HCT116 (cell line): ENCODE measurements around the gene OTOGL. TPM values are rescaled to one million over a fixed set of nuclear protein-coding genes. Genes with fewer than 3 reads are reported as not detected.
A peak's percentile ranks its signal among the peaks of the same experiment; 100 is the strongest.
"Not testable (repeated sequence)": the region's sequence is repeated elsewhere in the genome, so short reads cannot be mapped to it uniquely, and the experiment has no call there.

Experiments used
- ATAC-seq: fragments of 200-7000 bp; cut with Tn5 transposase; 2 replicates; pipeline ENCODE4 v1.9.1; 2020; ENCODE audit warnings: mild to moderate bottlenecking, moderate library complexity
- BruUV-seq: library from RNA; stranded (reverse); fragments of 400-500 nt; replicated peaks from 2 replicates; lab custom pipeline; 2021; lab: Mats Ljungman, UMichigan
- CTCF ChIA-PET: fragments of 300-600 bp; sonication (Branson Sonifier 250); formaldehyde crosslinking; loops from one replicate; lab custom pipeline; 2021; ENCODE audit warnings: antibody characterized with exemption; lab: Charles Lee
- POLR2A ChIA-PET: fragments of 300-600, 350-600 bp; sonication (Branson Sonifier 250); formaldehyde crosslinking; loops from one replicate; lab custom pipeline; 2021; ENCODE audit warnings: antibody characterized with exemption; lab: Charles Lee
- RAD21 ChIA-PET, 2 experiments: fragments of 300-600 bp; sonication (Branson Sonifier 250); formaldehyde crosslinking; loops; one replicate each; lab custom pipeline; 2023; ENCODE audit warnings: low total read pairs in 2 of 2; ENCODE audit not compliant: uncharacterized antibody in 2 of 2, unreplicated experiment in 2 of 2, low non-redundant PET in 1 of 2; lab: Charles Lee
- DNase-seq: peaks from one replicate; pipeline ENCODE4 v3.0.0-alpha.2; 2010; ENCODE audit warnings: low read depth, low spot score
- H2AFZ ChIP-seq: fragments of 200-600 bp; shearing (Covaris generic), sonication (generic); 2 replicates; pipeline ENCODE4 v1.6.1; 2017; ENCODE audit warnings: low read depth, mixed run types, mixed read lengths, antibody characterized with exemption, low read length; ENCODE audit not compliant: poor library complexity, severe bottlenecking
- H3K27ac ChIP-seq: 2 replicates; pipeline ENCODE4 v1.5.1; 2012; ENCODE audit warnings: low read depth, low read length
- H3K27me3 ChIP-seq: fragments of 200-600 bp; sonication (generic); 2 replicates; pipeline ENCODE4 v1.6.1; 2016; ENCODE audit warnings: mixed run types, low read length, mixed read lengths; ENCODE audit not compliant: insufficient read depth
- H3K36me3 ChIP-seq, 2 experiments: fragments of 200-500 bp in 1 of 2; fragments of 200-600 bp in 1 of 2; sonication (Bioruptor generic) in 1 of 2; sonication (generic) in 1 of 2; 2 replicates each; pipeline versions ENCODE4 v1.5.1 to v1.6.1; 2014 to 2016; ENCODE audit warnings: low read length in 2 of 2, inconsistent platforms in 1 of 2, mixed read lengths in 1 of 2, mixed run types in 1 of 2; ENCODE audit not compliant: insufficient read depth in 2 of 2, control insufficient read depth in 1 of 2
- H3K4me1 ChIP-seq, 2 experiments: fragments of 200-600 bp in 1 of 2; sonication (generic) in 1 of 2; 2 replicates each; pipeline versions ENCODE4 v1.5.1 to v1.6.1; 2012 to 2017; ENCODE audit warnings: low read length in 2 of 2, inconsistent platforms in 1 of 2, mild to moderate bottlenecking in 1 of 2, mixed read lengths in 1 of 2, mixed run types in 1 of 2, moderate library complexity in 1 of 2; ENCODE audit not compliant: insufficient read depth in 2 of 2, control insufficient read depth in 1 of 2
- H3K4me2 ChIP-seq: fragments of 200-600 bp; sonication (generic); 2 replicates; pipeline ENCODE4 v1.6.1; 2017; ENCODE audit warnings: mixed run types, low read length, mixed read lengths
- H3K4me3 ChIP-seq, 2 experiments: fragments of 200-600 bp in 1 of 2; sonication (generic) in 1 of 2; replicated peaks in 1 of 2; 2 replicates each; pipeline ENCODE4 v1.5.1; 2011 to 2016; ENCODE audit warnings: low read length in 2 of 2, control low read depth in 1 of 2, low read depth in 1 of 2, mild to moderate bottlenecking in 1 of 2, mixed read lengths in 1 of 2, mixed run types in 1 of 2
- H3K79me2 ChIP-seq: fragments of 200-600 bp; sonication (generic); 2 replicates; pipeline ENCODE4 v1.6.1; 2017; ENCODE audit warnings: mild to moderate bottlenecking, mixed run types, low read length, moderate library complexity, mixed read lengths; ENCODE audit not compliant: insufficient read depth
- H3K9ac ChIP-seq: fragments of 200-600 bp; sonication (generic); 2 replicates; pipeline ENCODE4 v1.6.1; 2016; ENCODE audit warnings: low read length, mixed read lengths
- H3K9me2 ChIP-seq: fragments of 200-600 bp; sonication (generic), shearing (Covaris generic); 2 replicates; pipeline ENCODE4 v1.6.1; 2017; ENCODE audit warnings: mixed run types, mild to moderate bottlenecking, moderate library complexity; ENCODE audit not compliant: insufficient read depth
- H3K9me3 ChIP-seq, 2 experiments: fragments of 200-500 bp in 1 of 2; fragments of 200-600 bp in 1 of 2; sonication (Bioruptor generic) in 1 of 2; sonication (generic) in 1 of 2; 2 replicates each; pipeline ENCODE4 v1.6.1; 2014 to 2017; ENCODE audit warnings: low read length in 2 of 2, mixed read lengths in 2 of 2, inconsistent platforms in 1 of 2, low read depth in 1 of 2, mild to moderate bottlenecking in 1 of 2, mixed run types in 1 of 2, moderate library complexity in 1 of 2; ENCODE audit not compliant: control insufficient read depth in 1 of 2, insufficient read depth in 1 of 2
- H4K20me1 ChIP-seq: fragments of 200-600 bp; sonication (generic), shearing (Covaris generic); 2 replicates; pipeline ENCODE4 v1.6.1; 2017; ENCODE audit warnings: mixed run types, mild to moderate bottlenecking, moderate library complexity; ENCODE audit not compliant: insufficient read depth
- CEBPB ChIP-seq: IDR thresholded peaks from 2 replicates; pipeline ENCODE4 v1.6.1; 2012; ENCODE audit warnings: low read depth
- EGR1 ChIP-seq: IDR thresholded peaks from 2 replicates; pipeline ENCODE4 v1.6.1; 2012; ENCODE audit warnings: low read depth
- RAD21 ChIP-seq: IDR thresholded peaks from 2 replicates; pipeline ENCODE4 v1.6.1; 2012; ENCODE audit warnings: low read depth, mild to moderate bottlenecking
- SIN3A ChIP-seq: IDR thresholded peaks from 2 replicates; pipeline ENCODE4 v1.6.1; 2012; ENCODE audit warnings: low read depth
- ZFX ChIP-seq: fragments of 450-650 bp; IDR thresholded peaks from 2 replicates; pipeline ENCODE4 v1.6.1; 2017
- intact Hi-C: fragments of 100-400 bp; cut with micrococcal nuclease; formaldehyde crosslinking; loops from 2 replicates; pipeline ENCODE4 v1.10.0; 2022
- total RNA-seq: library from RNA; stranded (reverse); gene quantifications from one replicate; pipeline ENCODE4 v1.2.1, GENCODE V29; 2021; ENCODE audit not compliant: unreplicated experiment

OTOGL gene
- total RNA-seq, 1 experiment from 2014 or later = not detected

DNA sequence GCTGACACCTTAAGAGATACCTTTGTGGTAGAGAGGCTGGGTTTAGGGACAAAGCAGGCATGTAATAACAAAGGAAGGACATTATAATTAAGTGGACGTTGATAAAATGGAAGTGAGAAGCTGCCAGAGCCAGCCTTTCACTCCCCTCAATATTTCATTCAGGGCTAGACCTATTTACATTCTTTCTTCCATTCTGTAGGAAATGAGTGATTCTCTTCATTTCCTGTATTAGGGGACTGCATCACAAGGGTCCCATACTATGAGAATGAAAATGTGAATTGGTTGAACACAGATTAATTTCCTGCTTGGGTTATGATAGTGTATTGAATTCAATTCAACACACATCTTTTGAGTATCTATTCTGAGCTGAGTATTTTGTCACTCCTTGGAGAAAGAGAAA is 143.0 kb downstream of the OTOGL start:
- no peak for ATAC-seq
- H3K9me2 ChIP-seq = no peaks in the 10 kb centered on the region
- no peak for DNase-seq
- TF ChIP-seq RAD21 = no peak
- no peak for TF ChIP-seq SIN3A
- TF ChIP-seq CEBPB = no peak
- TF ChIP-seq ZFX = no peak
- no peak for TF ChIP-seq EGR1
- ChIA-PET POLR2A (no interaction called here), CTCF (no interaction called here), RAD21 (no interaction called here)
- H4K20me1 ChIP-seq = no peaks in the 10 kb centered on the region
- BruUV-seq = no TSS peak
- no peaks in the 10 kb centered on the region for H3K27me3 ChIP-seq
- intact Hi-C loops = no loop called here
- H3K4me1 ChIP-seq = peaks cover 14 to 15% of the 10 kb centered on the region in 2 experiments; a peak in 3 of 4 replicates
- peak overlapping the region; percentile 52 for H2AFZ ChIP-seq
- no peak overlapping the region for H3K27ac ChIP-seq
- peak overlapping the region; percentile 45 for H3K4me2 ChIP-seq
- H3K9ac ChIP-seq = no peak overlapping the region
- no peaks in the 10 kb centered on the region for H3K9me3 ChIP-seq
- no peaks in the 10 kb centered on the region for H3K79me2 ChIP-seq
- no peaks in the 10 kb centered on the region for H3K36me3 ChIP-seq
- H3K4me3 ChIP-seq = no peak overlapping the region

- H4K20me1 ChIP-seq, CTCF ChIA-PET, H3K27ac ChIP-seq, intact Hi-C loops, H3K9me3 ChIP-seq, POLR2A ChIA-PET, BruUV-seq, H3K9me2 ChIP-seq, RAD21 ChIA-PET, H3K4me2 ChIP-seq, H3K79me2 ChIP-seq, H3K4me3 ChIP-seq, H3K4me1 ChIP-seq, H2AFZ ChIP-seq, H3K9ac ChIP-seq, ATAC-seq, DNase-seq, H3K27me3 ChIP-seq, H3K36me3 ChIP-seq: not testable (repeated sequence)
Measured at GRCh38 chr12:80249581-80249980, 150.2 kb downstream of the OTOGL start.
